Liver (tissue), 3 donors: Measurements from ENCODE around the gene CDX1.

ENCODE experiments used
- CTCF ChIP-seq: fragments of 150-350 bp; IDR thresholded peaks from 2 replicates; pipeline ENCODE4 v1.5.1; 2017; ENCODE audit warnings: improper control_type of control experiment, low read depth, low read length; ENCODE audit not compliant: missing input control
- EGR1 ChIP-seq, 2 donors: IDR thresholded peaks; 2 replicates each; pipeline ENCODE4 v1.6.1; 2016 to 2018; ENCODE audit warnings: antibody characterized with exemption in 2 of 2, low read depth in 2 of 2
- GABPA ChIP-seq, 2 donors: IDR thresholded peaks in 1 of 2; conservative IDR thresholded peaks in 1 of 2; 2 replicates each; pipeline ENCODE4 v1.6.1; 2016; ENCODE audit warnings: antibody characterized with exemption in 2 of 2, mild to moderate bottlenecking in 1 of 2, moderate library complexity in 1 of 2
- donor health status: healthy.
- donor health status: healthy.

- TF ChIP-seq CTCF (no peak), GABPA (IDR thresholded peaks at IDR 0.05 in 1 of 2, conservative IDR thresholded peaks at IDR 0.05 in 1 of 2) (no peak), EGR1 (IDR thresholded peaks at IDR 0.05; ENCODE audit: low read depth in 2 of 2) (no peak)
These were observed 17.0 kb upstream of the CDX1 start for GRCh38 chr5:150149618-150150017.
